NCI-H69 (cell line): ENCODE data around the gene PRDM8.
A peak's percentile ranks its signal among the peaks of the same experiment; 100 is the strongest.
"Not testable (repeated sequence)": the region's sequence is repeated elsewhere in the genome, so short reads cannot be mapped to it uniquely, and the experiment has no call there.

Experiments used
- DNase-seq: peaks from one replicate; lab custom pipeline; 2025; lab: John Stamatoyannopoulos, UW

The PRDM8 gene

DNA sequence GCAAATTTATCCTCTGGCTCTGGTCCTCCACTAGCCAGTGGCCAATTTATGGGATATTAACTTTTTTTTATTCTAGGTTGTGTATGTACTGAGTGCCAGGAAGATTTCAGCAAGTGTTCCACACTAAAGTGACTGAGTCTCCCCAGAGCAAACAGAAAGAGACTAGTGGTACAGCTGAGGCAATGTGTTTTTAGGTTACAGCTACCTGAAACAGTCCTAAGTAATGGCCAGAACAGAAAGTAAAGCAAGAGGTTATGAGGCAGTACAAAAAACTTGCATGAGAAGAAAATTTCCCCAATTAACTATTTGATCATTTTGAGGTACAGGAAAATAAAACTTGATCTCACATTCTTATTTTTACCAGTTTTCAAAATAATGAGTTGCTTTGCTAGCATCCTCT, 31.2 kb downstream of the PRDM8 start:
- DNase-seq: no peak

DNA sequence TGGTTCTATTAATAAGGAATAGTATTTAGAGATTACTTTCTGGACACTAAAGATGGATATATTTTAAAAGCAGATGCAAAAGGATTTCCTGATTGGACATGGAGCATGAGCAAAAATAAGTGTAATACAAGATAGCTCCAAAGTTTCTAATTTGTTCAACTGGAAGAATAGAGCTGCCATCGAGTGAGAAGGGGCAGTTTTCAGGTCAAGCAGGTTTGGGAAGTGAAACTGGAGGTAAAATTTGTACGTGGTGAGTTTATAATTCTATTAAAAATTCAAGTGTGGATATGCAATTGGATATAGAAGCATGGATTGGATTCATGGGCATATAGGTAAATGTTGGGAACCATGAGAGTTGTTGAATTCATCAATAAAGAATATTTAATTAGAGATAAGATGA, 31.8 kb downstream of the PRDM8 start:
- no peak for DNase-seq

DNA sequence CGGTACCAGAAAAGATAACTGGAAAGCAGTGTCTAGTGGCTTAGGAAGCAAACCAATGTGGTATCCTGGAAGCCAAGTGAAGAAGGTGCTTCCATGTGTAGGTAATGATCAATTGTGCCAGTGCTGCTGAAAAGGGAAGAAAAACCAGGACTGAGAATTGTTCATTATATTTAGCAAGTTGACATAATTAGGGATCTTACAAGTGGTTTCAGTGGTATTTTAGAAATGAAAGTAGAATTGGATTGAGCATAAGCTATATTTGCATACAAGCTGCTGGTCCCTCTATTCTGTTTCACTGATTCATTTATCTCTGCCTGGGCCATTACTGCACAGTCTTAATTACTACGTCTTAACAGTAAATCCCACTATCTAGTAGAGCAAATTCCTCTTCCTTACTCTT, 32.3 kb downstream of the PRDM8 start:
- DNase-seq: no peak

DNA sequence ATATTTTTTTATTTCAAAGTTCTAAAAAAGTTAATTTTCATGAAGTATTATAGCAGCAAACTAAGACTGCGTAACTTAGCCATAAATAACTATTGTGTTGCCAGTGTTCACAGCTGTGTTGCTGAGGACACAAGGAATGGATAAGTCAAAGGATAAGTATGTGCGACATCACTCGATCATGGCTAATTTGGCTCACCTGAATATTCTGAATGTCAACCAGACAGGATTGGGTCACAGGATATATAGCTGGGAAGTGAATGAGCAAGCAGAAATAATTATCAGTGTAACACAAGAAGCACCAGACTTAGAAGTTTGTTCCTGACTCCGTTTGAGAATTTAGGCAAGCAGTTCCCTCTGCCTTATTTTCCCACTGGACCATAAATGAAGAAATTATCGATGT, 33.9 kb downstream of the PRDM8 start:
- DNase-seq: peak; percentile 8

DNA sequence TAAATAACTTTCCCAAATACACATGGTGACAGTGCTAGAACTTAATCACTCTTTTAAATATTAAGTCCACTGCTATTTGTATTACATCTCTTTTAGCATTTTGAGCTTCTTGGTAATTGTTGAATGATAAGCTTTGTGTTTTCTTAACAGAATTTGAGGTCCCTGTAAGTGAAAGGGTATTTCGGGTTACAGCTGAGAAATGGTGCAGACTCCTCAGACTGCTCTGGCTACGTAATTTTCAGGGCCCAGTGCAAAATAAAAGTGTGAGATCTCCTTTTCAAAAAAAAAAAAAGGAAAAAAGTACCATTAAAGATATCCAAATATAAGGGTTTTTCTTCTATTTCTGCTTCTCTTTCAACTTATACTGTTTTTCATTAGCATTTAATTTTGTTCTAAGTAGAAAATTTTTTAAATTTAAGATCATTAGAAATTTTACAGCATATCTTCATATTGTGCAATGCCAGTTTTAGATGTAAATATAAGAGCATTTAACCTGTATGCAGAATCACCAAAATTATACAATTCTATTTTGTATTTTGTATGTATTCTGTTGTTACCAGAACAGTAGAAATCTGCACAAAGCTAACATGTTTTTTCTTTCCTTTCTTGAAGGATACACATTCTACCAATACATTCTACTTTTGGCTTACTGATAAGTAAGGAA, 35.5 kb downstream of the PRDM8 start:
- no peak for DNase-seq

DNA sequence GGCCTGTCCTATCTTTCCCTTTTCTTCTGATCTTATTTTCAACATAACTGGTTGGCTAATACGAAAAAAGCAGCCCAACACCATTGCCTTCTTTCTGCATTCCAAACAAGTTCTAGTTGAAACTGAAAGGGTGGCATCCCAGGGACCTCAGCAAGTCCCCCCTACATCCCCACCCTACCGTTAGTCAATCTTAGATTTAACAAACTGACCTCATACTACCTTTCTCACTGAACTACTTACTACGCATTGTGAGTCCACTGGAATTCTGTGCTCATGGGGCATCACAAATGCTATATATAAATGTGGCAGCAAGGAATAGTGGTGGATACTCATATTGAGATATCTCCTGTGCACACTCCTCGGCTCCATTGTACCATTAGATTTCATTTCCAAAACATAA, 36.1 kb downstream of the PRDM8 start:
- DNase-seq: no peak

DNA sequence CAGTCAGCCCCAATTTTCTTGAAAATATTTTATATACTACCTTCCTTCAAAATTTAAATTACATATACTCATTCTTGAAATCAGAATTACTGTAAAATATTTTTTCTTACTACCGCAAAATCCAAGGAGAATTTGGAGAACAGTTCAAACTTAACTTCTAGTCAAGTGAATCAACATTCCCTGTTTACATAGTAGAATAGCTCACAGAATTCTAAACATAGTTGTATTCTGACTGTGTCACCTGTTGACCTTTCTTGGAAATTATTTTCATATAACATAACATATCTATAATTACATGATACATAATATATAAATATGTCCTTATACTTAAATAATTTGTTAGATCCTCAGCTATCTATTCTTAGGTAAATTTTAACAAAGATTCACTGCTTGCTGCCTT, 38.1 kb downstream of the PRDM8 start:
- no peak for DNase-seq

DNA sequence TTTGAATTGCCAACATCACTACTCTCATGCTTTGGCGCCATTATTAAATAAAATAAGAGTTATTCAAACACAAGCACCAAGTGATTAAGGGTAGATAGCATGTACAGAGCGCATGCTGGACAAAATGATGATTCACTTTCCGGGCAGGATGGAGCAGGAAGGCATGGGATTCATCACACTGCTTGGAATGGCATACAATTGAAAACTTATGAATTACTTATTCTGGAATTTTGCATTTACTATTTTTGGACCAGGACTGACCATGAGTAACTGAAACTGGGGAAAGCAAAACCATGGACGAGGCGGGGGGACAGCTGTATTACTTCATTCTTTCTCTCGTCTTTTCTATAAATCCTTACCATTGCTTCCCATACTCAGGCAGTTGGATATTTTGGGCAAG, 40.7 kb downstream of the PRDM8 start:
- no peak for DNase-seq

DNA sequence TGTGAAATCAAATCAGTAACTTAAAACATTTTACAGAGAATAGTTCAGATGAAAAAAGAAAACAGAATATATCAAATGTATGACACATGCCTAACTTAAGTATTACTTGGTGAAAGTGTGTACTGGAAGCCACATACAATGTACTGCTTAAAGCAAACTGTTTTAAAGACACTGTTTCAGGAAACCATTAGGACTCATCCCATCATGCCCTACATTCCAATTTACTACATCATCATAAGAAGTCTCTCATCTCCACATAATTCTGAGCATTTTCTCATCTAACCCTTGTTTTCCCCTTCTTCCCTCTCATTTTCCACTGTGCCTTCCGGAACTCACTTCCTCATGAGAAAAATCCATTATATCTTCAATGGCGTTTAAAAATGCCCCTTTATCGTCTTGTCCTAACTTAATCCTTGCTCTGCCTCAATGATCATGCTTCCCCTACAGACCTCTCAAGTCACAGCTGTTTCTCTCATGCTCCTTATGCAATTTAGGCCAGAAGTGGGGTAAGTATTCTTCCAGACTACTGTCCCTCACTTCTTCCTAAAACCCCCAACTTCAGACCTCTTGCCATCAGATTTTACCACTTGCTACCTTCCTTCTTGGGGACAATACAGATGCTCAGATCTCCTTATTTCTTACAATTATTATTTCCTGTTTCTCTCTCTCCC, 42.3 kb downstream of the PRDM8 start:
- no peak for DNase-seq

DNA sequence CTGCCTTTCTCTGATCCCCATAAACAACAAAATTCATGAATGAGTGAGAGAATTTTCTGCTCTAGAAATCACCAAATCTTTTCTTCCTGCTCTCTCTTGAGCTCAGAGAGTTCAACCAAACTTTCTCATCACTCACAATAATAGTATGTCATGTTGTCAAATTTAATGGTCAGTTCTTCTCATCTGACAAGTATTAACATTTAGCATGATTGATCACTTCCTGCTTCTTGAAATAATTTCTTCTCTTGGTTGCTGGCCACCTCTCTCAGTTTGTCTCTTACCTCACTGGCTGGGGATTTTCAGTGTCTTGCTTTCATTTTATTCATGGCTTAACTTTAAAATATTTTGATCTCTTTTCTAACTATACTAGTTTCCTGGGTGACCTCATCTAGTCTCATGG, 43.7 kb downstream of the PRDM8 start:
- DNase-seq: peak; percentile 60

DNA sequence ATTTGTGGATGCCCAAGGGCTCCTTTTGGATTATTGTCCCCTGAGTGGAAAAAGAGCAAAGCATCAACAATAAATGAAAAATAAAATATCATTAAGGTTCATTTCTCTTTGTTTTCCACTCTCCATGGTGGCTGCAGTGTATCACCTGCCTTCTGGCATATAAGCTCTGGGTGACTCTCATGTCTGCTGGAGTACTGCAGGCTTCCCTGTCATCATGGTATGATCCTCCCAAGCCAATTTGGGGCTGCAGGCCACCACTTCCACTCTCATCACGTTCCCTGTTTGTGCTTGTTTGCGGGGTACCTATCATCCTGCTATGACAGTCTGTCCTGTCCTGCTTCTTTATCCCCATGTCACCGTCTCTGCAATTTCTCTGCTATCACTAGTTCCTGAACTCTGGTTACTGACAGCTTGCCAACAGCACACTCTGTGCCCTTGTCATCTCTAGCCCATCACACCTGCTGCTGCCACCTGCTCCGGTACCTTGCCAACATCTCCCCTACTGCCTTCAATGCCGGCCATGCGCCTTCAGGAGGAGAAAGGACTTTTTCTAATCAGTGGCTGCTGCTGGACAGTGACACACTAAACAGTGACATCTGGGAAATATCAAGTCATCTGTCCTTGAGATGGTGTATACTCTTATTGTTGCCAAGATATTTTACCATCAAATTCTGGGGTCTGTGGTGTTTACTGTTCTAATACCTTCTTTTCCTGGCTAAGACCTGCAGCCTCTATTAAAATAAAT, 46.1 kb downstream of the PRDM8 start:
- DNase-seq: peak; percentile 74

DNA sequence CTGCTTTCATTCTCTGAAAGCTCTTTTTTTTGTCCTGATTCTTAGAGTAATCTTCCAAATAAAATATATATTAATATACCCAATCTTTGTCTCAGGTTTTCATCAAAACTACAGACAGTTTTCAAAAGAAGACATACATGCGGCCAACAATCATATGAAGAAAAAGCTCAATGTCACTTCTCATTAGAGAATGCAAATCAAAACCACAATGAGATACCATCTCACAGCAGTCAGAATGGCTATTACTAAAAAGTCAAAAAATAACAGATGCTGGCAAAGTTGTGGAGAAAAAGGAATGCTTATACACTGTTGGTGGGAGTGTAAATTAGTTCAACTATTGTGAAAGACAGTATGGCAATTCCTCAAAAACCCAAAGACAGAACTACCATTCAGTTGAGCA, 50.2 kb downstream of the PRDM8 start:
- DNase-seq: not testable (repeated sequence)

DNA sequence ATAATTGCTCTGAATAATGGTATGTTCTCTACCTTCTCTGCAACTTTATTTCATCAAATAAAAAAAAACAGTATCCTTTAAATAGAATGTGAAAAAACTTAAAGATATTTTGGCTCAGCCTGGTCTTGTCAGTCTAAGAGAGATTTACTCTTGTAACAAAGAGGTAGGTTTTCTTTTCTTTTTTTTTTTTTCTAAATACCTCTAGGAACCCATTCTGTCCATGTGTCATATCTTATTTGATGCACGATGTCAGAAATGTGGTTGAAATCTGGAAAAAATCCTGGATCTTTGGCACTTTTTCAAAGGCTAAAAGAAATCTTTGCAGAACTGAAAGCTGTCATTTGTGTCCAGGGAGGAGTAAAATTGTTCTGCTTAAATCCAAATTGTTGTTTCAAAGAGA, 51.8 kb downstream of the PRDM8 start:
- DNase-seq: no peak

DNA sequence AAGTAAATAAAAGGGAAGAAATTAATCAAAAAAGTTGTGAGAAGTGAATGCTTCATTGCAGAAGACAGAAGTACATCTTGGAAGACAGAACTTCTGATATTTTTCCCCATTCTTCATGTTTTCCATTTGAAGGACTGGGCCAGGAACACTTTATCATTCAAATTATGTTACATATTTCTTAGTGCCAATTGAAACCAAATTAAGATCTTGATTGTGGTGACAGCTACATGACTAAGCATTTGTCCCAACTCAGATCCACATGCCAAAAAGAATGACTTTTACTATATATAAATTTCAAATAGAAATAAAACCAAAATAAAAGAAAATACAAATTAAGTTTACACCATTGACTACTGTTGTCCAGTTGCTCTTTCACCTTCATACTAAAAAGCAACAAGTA, 55.1 kb downstream of the PRDM8 start:
- no peak for DNase-seq

DNA sequence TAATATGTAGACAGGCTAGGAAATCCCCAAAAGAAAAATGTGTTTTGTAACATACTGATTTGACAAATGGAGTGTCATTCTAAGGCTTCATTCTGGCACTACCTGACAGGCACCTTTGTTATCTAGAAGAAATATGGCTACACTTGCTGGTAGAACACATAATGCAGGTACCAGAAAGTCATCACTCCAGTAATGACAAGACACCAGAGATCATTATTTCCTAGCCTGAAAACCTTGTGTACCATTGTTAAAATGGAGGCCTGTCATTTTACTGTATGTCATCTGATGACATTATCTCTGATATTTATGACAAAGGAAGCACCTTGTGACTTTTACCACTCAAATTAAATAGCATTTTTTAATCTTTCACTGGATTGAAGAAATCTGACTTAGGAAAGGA, 55.6 kb downstream of the PRDM8 start:
- DNase-seq: no peak

DNA sequence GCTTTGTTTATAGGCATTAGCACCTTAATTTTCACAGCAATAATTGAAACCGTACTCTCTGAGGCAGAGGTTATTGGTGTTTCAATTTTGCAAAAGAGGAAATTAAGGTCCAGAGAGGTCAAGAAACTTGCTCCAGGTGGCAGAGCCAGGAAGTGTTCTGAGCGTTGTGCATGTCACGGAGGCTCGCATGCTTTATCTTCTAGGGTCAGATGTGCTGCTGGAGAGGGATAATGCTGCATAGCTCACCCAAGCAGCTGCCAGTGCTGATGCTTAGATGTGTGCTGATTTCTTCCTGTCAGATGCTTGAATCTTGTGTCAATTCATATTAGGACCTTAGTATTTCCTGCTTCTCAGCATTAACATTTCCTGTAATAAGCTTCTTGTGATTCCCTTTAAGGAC, 56.2 kb downstream of the PRDM8 start:
- no peak for DNase-seq
